AG08396 (cell line): ENCODE data around the gene SPECC1.

Experiments used
- DNase-seq: peaks from one replicate; pipeline ENCODE4 v3.0.0; 2012; ENCODE audit warnings: low spot score, mixed read lengths

Gene SPECC1

DNA sequence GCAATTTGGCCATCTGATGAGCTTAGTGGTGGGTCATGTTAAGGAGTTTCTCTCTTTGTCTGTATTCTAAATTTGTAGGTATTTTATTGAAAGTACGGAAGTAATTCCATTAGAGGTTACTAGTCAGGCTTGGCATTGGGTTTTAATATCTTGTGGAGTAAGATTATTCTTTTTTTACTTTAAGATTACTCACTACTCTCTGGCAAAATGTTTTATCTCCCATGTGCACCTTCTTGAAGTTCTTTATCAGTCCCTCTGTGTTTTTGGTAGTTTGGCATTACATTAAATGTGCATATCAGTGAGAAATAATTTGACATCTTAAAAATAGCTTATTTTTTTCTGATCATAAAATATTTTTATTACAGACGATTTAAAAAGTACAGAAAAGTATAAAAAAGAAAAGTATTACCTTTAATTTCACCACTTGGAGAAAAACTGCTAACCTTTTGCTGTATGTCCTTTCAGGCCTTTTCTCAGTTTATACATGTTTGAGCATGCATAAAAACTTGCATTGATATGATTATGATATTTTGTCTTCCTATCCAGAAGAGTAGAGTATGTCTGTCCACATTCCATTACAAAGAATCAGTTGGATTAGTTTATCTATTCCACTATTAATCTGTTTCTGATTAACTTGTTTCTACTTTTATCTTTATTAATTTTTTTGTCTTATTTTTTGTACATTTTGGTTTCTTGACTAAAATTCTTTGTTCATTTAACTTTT, 198.3 kb downstream of the SPECC1 start:
- no peak for DNase-seq

DNA sequence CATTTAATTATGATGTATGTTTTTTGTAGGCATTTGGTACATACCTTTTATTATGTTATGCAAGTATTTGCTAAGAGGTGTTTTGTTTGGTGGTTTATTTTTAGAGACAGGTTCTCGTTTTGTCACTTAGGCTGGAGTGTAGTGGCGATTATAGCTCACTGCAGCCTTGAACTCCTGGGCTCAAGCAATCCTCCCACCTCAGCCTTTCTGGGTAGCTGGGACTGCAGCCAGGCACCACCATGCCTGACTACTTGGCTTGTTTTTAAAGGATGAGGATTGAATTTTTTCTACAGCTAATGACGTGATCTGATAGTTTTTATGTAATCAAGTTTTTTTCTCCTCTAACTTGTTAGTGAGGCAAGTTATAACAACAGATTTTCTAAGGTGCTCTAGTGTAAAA, 199.6 kb downstream of the SPECC1 start:
- no peak for DNase-seq

DNA sequence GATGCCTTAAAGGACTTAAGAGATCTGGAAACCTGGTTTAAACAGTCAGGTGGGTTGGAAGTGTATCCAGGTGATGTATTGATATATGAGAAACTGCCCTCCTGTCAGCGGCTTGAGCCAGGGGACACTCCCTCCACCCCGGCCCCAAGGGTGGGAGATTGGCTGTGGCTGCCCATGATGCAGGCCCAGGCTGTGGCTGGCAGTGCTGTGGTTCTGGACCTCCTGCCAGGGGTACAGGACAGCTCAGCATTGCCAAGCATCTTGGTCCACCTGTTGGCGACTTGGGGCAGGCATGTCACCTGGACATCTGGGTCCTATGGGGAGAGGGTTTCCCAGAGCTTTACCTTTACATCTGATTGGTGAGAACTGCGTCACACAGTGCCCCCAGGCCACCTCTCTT, 201.0 kb downstream of the SPECC1 start:
- no peak for DNase-seq

DNA sequence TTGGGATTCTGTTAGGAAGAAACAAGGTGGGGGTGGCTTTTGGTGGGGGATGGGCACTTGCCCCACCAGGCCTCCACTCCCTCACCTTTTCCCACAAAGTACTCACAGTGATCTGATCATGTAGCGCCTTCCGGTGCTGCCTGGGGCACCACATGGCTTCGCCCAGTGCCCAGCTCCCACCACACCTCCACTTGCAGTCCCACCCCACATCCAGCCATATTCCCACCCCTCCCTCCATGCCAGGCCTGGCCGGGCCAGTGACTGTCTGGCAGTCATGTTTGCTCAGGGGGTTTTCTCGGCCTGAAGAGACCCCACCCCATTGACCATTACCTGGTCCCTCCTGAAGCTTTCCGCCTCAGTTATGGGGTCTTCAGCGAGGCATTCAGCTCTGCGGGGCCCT, 201.5 kb downstream of the SPECC1 start:
- DNase-seq: no peak

DNA sequence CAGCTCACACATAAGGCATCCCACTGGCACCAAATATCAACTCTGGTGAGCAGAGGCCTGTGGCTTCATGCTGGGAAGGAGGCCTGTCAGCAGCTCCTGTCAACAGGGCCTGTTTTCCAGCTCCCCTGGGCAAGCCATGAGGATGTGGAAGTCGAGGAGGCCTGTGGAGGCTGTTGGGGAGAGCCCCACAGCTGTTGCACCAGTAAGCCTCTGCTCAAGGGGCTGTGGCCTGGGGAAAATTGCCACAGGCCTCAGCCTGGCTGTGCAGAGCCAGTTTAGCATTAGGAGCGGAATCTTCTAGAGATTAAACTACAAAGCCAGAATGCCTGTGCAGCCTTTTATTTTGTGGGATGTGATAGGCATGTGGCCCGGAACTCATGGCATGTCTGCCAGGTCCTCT, 202.1 kb downstream of the SPECC1 start:
- DNase-seq: no peak

DNA sequence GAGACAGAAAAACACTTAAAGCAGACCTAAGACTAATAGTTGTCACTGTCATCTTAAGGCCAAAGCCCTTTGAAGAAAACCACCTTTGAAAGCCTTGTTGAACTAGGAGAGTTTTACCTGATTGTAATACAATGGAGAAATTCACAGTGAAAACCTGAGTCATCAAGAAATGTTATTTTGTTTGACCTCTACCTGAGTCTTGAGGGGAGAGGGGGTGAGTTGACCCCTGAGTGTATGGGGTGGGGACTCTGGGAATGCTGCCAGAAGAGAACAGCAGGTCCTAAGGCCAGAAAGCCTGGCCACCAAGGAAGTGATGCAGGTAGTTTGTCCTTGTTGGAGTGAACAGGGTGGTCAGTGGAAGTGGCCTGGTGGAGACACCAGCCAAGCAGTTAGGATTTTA, 204.3 kb downstream of the SPECC1 start:
- no peak for DNase-seq

DNA sequence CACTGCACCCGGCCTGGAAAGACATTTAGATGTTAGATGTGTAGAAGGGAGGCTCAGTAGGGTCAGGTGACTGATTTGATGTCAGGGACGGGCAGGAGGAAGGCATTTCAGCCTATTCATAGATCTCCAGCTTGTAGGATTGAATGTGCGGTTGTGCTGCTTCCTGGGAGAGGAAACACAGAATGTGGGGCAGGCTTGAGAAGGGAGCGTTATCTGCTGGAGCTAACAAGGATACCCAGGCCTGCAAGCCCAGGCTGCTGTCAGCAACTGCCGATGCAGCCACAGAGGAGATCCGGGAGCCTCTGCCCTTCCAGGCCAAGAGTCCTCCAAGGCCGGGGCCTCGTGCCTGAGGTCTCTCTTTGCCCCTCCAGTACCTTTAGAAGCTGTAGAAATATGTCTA, 205.6 kb downstream of the SPECC1 start:
- no peak for DNase-seq

DNA sequence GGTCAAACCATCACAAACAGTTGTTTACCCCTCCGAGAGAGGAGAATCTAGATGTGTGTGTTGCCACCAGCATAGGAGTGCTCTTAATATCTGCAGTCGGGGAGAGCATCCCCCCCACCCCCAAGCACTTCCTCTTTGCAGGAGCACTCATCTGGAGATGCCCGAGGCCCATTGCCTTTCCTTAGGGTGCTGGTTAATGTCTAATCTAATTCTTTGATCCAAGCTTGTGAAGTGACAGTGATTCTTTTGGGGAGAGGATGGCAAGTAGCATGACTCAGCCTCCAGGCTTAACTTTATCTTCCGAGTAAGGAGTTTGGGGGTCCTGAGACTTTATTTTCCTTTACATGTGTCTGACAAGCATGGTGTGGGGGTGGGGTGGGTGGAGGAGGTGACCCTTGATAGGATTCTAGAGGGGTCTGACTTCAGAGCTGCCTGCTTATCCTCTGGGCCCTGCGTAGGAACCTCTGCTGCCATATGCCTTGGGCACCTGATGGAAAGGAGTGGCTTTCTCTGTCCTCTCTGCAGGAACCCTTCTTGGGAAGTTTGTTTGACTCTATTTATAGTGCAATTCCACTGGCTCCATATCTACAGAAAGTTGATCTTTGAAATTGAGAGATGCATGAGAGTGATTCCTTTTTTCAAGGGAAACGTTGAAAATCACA, 207.1 kb downstream of the SPECC1 start:
- DNase-seq: no peak

DNA sequence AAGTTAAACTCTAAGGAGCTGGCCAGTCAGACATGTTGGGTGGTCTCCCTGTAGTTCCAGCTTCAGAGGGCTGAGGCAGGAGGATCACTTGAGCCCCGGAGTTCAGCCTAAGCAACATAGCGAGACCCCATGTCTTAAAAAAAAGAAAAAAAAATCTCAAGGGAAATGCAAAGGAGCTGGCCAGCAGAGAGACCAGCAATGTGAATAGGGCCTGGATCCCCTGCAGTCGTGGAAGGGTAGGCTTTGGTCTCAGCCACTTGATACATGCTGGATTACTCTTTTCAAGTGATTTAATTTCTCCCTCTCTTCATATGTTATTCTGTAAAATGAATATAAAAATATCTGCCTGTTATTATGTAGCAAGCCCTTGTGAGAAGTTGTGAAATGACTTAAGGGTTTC, 207.7 kb downstream of the SPECC1 start:
- no peak for DNase-seq

DNA sequence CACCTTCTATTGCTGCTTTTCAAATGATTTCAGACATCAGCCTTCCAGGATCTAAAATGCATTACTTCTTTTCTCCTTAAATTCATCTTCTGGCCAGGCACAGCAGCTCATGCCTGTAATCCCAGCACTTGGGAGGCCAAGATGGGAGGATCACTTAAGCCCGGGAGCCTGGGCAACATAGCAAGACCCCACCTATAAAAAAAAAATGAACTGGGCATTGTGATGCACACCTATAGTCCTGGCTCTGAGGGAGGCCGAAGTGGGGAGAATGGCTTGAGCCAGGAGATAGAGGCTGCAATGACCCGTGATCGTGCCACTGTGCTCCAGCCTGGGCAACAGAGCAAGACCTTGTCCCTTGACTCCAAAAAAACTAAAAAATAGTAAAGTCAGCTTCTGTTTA, 208.5 kb downstream of the SPECC1 start:
- no peak for DNase-seq

DNA sequence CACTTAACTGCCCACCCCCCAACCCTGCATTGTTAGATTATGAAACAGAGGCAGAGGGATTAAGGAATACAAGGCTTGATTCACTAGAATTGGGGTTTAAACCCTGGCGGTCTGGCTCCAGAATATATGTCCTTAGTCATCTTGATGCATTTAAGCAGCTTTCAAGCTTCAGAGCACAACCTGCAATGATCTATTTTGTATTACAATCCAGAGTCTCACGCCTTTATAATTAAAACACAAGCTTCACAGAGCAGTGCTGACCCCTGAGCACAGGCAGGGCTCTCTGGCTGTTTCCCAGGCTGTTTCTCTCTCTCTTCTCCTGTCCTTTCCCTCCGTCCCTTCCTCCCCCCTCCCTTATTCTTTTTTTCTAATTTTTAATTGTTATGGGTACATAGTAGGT, 209.1 kb downstream of the SPECC1 start:
- DNase-seq: no peak

DNA sequence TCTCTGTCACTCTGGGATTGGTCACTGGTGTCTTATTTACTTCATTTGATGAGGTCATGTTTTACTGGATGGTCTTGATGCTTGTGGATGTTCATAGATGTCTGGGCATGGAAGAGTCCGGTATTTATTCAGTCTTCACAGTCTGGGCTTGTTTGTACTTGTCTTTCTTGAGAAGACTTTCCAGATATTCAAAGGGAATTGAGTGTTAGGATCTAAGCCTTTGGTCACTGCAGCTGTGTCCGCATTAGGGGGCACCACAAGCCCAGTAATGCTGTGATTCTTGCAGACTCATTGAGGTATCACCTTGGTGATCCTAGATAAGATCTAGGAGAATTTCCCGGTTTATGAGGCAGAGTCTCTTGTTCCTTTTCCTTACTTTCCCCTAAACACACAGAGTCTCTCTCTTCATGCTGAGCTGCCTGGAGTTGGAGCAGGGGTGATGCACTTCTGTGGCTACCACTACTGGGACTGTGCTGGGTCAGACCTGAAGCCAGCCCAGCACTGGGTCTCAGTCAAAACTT, 214.7 kb downstream of the SPECC1 start:
- DNase-seq: no peak

DNA sequence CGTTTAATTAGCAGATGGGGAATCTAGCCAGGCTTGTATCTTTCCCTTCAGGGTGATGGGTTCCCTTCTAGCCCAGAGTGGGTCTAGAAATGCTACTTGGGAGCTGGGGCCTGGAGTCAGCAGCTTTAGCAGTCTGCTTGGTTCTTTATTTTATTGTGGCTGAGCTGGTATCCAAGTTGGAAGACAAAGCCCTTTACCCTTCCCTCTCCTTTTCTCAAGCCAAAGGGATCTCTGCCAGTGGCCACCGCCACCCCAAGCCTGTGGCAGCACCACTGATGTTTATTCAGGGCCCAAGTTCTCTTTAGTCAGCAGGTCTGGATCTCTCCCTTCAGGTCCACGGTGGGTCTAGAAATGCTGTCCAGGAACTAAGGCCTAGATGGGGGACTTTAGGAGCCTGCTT, 215.2 kb downstream of the SPECC1 start:
- DNase-seq: no peak

DNA sequence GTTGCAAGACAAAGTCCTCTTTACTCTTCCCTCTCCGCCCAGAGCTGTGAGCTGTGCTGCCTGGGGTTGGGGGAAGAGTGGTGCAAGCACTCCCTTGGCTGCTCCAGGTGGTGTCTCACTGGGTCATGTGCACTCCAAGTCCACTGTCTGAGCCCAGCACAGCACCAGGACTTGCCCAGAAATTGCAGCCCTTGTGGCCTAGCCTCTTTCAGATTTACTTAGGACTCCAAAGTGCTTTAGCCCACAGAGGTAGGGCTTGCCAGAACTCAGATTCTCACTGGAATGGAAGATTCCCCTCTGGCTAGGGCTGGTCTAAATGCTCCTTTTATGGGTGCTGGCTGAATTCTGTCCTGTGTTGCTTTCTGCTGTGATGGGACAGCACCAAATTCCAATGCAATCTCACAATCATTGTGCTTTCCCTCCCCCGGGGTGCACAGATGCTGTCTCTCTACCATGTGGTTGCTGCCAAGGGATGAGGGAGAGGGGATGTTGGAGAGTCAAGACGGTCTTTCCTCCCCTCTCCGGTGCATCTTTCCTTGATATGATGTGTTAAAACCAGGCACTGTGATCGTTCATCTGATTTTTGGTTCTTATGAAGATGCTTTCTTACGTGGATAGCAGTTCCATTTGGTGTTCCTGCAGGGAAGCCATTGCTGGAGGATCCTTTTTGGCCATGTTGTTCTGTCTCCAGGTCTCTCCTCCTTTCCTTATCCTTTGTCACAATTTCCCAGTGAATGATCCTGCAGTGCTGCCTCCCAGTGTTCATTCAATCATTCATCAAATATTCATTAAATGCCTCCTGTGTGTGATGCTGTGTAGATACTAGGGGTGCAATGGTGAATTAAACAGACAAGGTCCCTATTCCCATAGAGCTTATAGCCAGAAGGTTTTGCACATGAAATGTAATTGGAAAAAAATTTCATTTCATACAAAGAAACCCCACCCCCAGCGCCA, 216.3 kb downstream of the SPECC1 start:
- DNase-seq: no peak

DNA sequence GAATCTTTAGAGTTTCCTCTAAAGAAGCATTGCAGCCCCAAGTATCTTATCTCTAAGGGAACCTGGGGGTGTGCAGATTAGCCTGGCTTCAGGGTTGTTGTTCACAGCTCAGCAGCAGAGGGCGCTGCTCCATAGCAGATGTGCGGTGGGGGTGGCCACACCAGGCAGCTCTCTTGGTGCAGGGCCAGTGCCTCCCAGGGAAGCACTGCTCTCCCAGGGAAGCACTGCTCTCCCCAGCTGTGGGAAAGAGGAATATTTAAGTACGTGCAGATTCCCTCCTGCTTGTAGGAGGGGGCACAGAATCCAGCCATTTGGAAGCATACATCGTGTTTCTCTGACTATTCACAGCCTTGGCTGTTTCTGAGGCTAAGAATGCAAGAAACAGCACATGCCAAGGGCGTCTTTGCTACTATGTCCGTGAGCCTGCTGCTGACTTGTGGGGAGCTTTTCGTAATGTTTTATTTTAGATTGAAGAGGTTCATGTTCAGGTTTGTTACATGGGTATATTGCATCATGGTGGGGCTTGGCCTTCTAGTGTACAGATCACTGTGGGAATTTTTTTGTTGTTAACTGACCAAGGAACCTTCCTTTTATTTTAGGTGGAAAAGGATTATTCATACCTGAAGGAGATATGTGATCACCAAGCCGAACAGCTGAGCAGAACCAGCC, 217.8 kb downstream of the SPECC1 start:
- peak; percentile 87 for DNase-seq

DNA sequence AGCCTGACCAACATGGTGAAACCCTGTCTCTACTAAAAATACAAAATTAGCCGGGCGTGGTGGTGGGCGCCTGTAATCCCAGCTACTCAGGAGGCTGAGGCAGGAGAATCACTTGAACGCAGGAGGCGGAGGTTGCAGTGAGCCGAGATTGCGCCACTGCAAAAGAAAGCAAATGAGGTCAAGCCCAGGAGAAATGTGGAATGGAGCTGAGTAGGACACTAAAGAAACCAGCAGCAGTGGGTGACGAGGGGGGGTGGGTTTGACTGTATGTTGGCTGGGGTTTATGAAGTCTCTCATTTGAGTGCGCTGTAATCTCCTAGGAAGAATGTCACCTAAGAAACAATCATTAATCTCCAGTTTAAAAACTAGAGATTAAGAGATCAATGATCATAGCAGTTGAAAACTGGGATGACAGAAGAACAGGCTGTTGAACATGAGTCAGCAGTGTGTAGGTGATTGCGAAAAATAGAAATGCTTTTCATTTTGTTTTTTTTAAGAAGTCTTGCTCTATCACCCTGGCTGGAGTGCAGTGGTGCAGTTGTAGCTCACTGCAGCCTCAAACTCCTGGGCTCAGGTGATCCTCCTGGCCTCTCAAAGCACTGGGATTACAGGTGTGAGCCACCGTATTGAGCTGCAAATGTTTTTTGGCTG, 218.7 kb downstream of the SPECC1 start:
- DNase-seq: peak; percentile 14

DNA sequence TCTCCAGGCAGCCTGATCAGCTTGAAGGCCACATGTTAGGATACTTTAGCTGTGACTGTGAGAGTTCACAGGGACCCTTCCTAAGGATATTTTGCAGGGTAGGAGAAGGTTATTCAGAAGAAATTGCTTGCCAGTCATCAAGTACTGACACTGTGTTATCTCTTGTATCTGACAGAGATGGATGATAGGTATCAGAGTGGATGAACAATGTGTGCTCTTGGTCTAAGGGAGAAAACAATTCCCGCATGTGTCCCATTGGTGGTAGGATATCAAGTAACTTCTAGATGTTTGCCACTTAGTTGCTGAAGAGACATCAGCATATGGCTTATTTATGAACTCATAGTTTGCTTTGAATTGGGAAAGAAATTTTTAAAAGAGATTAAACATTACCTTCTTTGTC, 219.3 kb downstream of the SPECC1 start:
- DNase-seq: no peak

DNA sequence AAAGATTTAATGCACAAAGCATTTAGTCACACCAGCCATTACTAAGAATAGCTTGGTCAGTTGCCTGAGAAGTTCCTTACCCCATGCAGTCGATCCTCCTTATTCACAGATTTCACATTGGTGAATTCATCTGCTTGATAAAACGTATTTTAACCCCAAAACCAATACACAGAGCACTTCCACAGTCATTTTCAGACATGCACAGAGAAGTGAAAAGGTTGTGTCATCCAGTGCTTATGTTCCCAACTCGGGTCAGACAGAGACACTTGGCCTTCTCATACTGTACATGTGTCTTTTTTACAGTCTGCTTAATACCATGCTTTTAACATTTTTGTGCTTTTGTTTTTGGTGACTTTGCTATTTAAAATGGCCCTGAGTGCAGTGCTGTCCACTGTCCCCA, 219.7 kb downstream of the SPECC1 start:
- DNase-seq: no peak

DNA sequence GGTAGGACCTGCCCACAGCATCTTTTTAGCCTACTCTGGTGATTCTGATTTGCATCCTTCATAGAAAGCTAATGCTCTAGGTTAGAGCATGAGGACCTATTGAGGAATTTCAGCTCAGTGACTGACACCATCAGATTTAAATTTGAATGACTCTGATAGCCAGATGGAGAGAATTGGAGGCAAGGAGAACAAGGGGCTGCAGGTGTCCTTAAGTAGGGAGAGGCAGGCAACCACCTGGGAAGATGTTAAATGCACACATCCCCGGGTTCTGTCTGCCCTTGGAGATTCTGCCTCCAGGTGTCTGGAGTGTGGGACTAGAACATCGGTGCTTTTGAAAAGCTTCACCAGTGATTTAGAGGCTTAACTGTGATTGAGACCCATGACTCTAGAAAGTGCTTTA, 221.8 kb downstream of the SPECC1 start:
- DNase-seq: no peak

DNA sequence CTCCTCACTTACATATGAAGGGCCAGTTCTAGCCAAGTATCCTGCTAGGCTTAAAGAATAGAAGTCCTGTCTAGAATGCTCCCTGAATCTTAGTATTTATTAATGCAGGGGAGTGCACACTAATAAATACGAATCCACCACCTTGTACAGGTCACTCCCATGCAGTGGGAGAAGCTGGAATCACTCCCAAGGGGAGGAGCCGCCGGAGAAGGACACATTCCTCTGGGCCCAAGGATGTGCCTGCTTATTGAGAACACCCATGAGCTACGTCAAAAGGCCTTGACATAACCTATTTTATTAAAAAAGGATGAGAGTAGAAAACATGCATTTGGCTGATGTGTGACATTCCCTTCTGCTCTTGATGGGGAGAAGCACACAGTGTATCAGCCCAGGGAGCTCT, 223.5 kb downstream of the SPECC1 start:
- DNase-seq: no peak

DNA sequence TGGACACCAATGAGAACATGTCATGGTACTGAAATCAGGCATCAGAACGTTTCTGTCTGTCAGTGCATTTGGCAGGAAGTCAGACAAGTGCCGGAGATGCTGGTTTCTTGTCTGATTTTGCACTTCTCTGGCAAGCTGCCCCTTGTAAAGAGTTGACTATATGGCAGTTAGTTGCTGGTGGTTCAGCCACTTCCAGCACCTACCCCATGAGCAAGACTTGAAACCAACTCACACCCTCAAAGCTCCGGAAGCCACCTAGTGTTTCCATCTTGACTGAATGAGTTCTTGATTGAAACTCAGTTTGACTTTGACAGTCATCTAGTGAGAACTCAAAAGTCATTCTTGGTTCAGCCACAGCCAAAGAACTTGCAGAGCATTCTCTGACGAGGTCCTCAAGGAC, 225.1 kb downstream of the SPECC1 start:
- no peak for DNase-seq

DNA sequence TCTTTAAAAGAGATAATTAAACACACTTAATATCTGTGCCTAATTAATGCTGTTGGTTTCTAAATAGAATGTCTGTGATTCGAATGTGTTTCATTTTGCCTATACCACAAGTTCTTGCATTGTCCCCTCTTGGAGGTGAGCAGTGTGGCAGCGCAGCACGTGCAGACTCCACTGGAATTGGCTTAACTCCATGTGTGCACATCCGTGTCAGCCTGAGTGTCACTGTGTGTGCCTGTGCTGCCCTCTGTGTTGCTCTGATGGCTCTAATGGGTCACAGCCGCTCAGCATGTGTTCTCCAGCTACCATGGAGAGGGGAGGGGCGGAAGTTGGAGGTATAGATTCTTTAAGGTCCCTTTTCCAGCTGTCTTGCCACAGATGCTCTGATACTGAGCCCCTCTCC, 226.6 kb downstream of the SPECC1 start:
- no peak for DNase-seq
